ENCODE measurements around the gene FUBP1. TPM values are rescaled to one million over a fixed set of nuclear protein-coding genes. Genes with fewer than 3 reads are reported as not detected.
A peak's percentile ranks its signal among the peaks of the same experiment; 100 is the strongest.

FUBP1 gene
- total RNA-seq, 1 experiment from 2014 or later = 125 TPM

GRCh38 chr1:77975386-77975785 is 3.5 kb downstream of the FUBP1 start:
- H3K4me3 ChIP-seq (replicated peaks in 1 of 2; ENCODE audit: low read depth in 1 of 2, low read length in 2 of 2) = no peak overlapping the region
- TF ChIP-seq ELF1 (IDR thresholded peaks at IDR 0.05; ENCODE audit: borderline replicate concordance, low read depth) (no peak), EZH2phosphoT487 (IDR thresholded peaks at IDR 0.05; ENCODE audit: borderline replicate concordance) (no peak), ZNF274 (IDR thresholded peaks at IDR 0.05; ENCODE audit: low read depth, low read length) (no peak), CBX3 (IDR thresholded peaks at IDR 0.05; ENCODE audit: low read depth) (no peak), POLR2AphosphoS5 (IDR thresholded peaks at IDR 0.05; ENCODE audit: low read depth, low read length) (no peak), ZBTB33 (IDR thresholded peaks at IDR 0.05; ENCODE audit: extremely low read depth, insufficient replicate concordance, low read length) (no peak), SP1 (IDR thresholded peaks at IDR 0.05; ENCODE audit: low read depth) (no peak), SIN3A (IDR thresholded peaks at IDR 0.05; ENCODE audit: low read depth) (no peak), JUND (IDR thresholded peaks at IDR 0.05) (no peak), ZFX (IDR thresholded peaks at IDR 0.05) (no peak), MAX (IDR thresholded peaks at IDR 0.05) (no peak), EGR1 (IDR thresholded peaks at IDR 0.05; ENCODE audit: low read depth) (no peak), FOSL1 (IDR thresholded peaks at IDR 0.05; ENCODE audit: low read depth) (no peak)
- ATAC-seq = no peak
- intact Hi-C loops (cut with micrococcal nuclease) = loop anchor here (5.0 kb wide), 1 partner anchor 288 kb away; no protein-coding TSS in a partner anchor
- peaks cover 48% of the 10 kb centered on the region; the same call in 1 of the 2 replicates for H4K20me1 ChIP-seq (ENCODE audit: insufficient read depth)
- H3K27ac ChIP-seq (ENCODE audit: low read depth, low read length) = no peak overlapping the region
- 0 out of 2 replicates have a peak overlapping the region, but pooled peaks have one; percentile 9 for H3K9ac ChIP-seq (ENCODE audit: low read length)
- H3K79me2 ChIP-seq (ENCODE audit: insufficient read depth, low read length) = peaks cover 100% of the 10 kb centered on the region
- no peaks in the 10 kb centered on the region for H3K27me3 ChIP-seq (ENCODE audit: insufficient read depth, low read length)
- H3K4me2 ChIP-seq (ENCODE audit: low read length) = no peak overlapping the region
- BruUV-seq (replicated peaks) = no TSS peak
- H3K9me3 ChIP-seq (ENCODE audit: control insufficient read depth in 1 of 2, insufficient read depth in 1 of 2, low read depth in 1 of 2, low read length in 2 of 2) = no peaks in the 10 kb centered on the region
- DNase-seq (ENCODE audit: low read depth, low spot score) = no peak
- RAD21 ChIA-PET (ENCODE audit: low non-redundant PET in 1 of 2, low total read pairs in 2 of 2, uncharacterized antibody in 2 of 2, unreplicated experiment in 2 of 2) = interaction anchor here in 1 of 2 experiments (0.6 kb wide), 1 partner anchor 828 kb away, joined by 3 read pairs; no protein-coding TSS in a partner anchor
- peaks cover 7 to 16% of the 10 kb centered on the region in 2 experiments for H3K4me1 ChIP-seq (ENCODE audit: control insufficient read depth in 1 of 2, insufficient read depth in 2 of 2, low read length in 2 of 2)
- CTCF ChIA-PET = no interaction called here
- no peak overlapping the region for H2AFZ ChIP-seq (ENCODE audit: low read depth, low read length, poor library complexity, severe bottlenecking)
- POLR2A ChIA-PET = interaction anchor here (0.6 to 1.7 kb wide), 5 partner anchors 11 to 620 kb away, joined by 3 to 15 read pairs (median 3); partner anchors contain the start of gene DNAJB4
- H3K9me2 ChIP-seq (ENCODE audit: insufficient read depth) = no peaks in the 10 kb centered on the region
- H3K36me3 ChIP-seq (ENCODE audit: control insufficient read depth in 1 of 2, insufficient read depth in 2 of 2, low read length in 2 of 2) = peaks cover 12 to 31% of the 10 kb centered on the region in 2 experiments
